ENCODE data around the gene NKAIN1. TPM values are rescaled to one million over a fixed set of nuclear protein-coding genes. Genes with fewer than 3 reads are reported as not detected.

Gene NKAIN1
- polyA plus RNA-seq, 3 donors = not detected

DNA sequence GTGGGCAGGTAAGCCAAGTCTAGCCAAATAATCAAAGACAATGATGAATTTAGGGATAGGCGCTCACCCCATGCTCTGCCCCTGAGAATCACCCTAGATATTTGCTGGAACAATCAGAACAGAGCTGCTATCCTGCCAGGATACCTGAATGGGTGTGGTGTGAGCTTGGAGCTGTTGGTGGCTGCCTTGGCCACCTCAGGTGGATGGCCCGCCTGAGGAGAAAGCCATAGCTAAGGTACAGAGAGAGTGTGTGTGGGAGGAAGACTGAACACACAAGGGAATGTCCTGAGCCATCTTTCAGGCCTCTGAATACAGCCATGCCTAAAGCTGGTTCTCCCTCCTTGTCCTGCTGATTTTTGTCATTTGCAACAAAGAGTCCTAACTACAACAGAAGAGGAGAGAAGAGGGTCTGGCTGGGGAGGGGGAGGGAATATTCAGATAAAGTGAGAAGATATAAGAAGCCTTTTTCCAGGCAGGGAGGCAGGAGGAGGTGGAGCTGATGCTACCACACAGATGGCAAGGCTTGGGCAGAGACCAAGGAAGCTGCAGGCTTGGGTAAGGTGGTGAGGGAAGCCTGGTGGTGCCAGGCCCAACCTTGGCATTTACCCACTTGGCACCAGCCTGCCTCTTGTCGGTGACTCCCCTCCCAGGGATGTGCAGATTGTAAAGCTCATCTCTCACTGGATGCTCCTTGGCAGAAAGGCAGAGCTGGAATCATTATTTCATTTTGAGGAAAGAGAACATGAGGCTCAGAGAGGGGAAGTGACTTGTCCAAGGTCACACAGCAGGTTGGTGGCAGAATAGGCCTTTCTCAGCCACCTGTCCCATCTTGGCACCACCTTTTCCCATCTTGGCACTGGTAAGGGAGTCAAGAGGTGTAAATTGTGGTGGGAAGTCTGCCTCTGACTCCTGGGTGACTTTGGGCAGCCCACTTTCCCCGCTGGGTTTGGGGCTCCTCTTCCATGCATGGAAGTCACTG, 49.7 kb downstream of the NKAIN1 start:
- Histone ChIP-seq H3K36me3 (replicated peaks in 1 of 2; ENCODE audit: control insufficient read depth in 1 of 2, insufficient read depth in 2 of 2, low read length in 2 of 2) (no peaks in the 10 kb centered on the region), H3K9me3 (replicated peaks in 1 of 2; ENCODE audit: control insufficient read depth in 1 of 2, insufficient read depth in 1 of 2, low read length in 2 of 2) (no peaks in the 10 kb centered on the region), H3K9ac (ENCODE audit: insufficient read depth, low read length, poor library complexity, severe bottlenecking) (no peak overlapping the region), H3K27ac (ENCODE audit: low read depth in 1 of 2, low read length in 2 of 2) (no peak overlapping the region), H3K4me3 (replicated peaks in 1 of 3; ENCODE audit: low read depth in 2 of 3, low read length in 3 of 3) (no peak overlapping the region), H4K20me1 (ENCODE audit: insufficient read depth, low read length) (no peaks in the 10 kb centered on the region), H3K27me3 (ENCODE audit: control insufficient read depth in 2 of 2, insufficient read depth in 2 of 2, low read length in 2 of 2) (no peaks in the 10 kb centered on the region), H3K4me1 (ENCODE audit: control insufficient read depth in 1 of 2, insufficient read depth in 2 of 2, low read length in 2 of 2) (no peaks in the 10 kb centered on the region), H3K79me2 (ENCODE audit: insufficient read depth, low read length) (no peaks in the 10 kb centered on the region), H3K4me2 (replicated peaks; ENCODE audit: extremely low read depth, low read length, poor library complexity, severe bottlenecking) (no peak overlapping the region), H2AFZ (ENCODE audit: insufficient read depth, low read depth, low read length, poor library complexity, severe bottlenecking) (no peak overlapping the region)
- Mint-ChIP-seq H3K4me3 (no peak overlapping the region), H3K27me3 (ENCODE audit: low read depth in 3 of 3) (peaks cover 8 to 10% (median 8%) of the 10 kb centered on the region in 3 donors), H3K9me3 (peaks cover 0 to 2% (median 0%) of the 10 kb centered on the region in 7 donors), H3K4me1 (peaks cover 1% of the 10 kb centered on the region), H3K27ac (peak overlapping the region in 1 of 7 donors; percentile 3), H3K36me3 (no peaks in the 10 kb centered on the region)
- 83% methylated on average over 2 of the region's 4 CpGs for WGBS (ENCODE audit: insufficient coverage)
- DNase-seq = no peak
- TF ChIP-seq, protein P1, sequence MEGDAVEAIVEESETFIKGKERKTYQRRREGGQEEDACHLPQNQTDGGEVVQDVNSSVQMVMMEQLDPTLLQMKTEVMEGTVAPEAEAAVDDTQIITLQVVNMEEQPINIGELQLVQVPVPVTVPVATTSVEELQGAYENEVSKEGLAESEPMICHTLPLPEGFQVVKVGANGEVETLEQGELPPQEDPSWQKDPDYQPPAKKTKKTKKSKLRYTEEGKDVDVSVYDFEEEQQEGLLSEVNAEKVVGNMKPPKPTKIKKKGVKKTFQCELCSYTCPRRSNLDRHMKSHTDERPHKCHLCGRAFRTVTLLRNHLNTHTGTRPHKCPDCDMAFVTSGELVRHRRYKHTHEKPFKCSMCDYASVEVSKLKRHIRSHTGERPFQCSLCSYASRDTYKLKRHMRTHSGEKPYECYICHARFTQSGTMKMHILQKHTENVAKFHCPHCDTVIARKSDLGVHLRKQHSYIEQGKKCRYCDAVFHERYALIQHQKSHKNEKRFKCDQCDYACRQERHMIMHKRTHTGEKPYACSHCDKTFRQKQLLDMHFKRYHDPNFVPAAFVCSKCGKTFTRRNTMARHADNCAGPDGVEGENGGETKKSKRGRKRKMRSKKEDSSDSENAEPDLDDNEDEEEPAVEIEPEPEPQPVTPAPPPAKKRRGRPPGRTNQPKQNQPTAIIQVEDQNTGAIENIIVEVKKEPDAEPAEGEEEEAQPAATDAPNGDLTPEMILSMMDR (IDR thresholded peaks at IDR 0.05) = no peak
- intact Hi-C loops (cut with micrococcal nuclease) = loop anchor here (10.0 kb wide), 2 partner anchors 225 to 365 kb away; partner anchors contain the start of gene SERINC2 (in 1 of the 2)

DNA sequence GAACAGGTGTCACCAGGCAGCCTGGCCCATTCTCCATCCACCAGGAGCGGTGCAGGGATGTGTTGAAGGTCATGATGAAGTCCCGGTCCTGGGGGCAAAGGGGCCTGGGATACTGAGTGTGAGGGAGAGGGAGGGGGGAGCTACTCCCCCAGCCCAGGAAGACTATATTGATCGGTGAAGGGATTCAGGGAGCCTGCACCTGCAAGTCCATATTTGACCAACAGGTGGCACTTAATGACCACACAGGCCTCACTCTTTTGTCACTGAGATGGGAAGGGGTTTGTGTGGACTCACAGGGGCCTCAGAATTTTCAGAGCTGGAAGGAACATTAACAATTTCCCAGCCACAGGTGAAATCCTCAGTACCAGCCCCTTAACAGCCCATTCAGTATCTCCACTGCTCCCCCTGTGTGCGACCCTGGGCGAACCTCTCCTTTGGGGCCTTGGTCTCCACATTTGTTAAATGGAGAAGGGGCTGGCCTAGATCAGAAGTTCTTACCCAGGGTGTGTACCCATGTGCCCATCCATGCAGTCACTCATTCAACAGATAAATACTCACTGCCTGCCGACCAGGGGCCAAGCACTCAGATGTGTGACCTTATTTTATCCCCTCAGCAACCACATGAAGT, 55.6 kb downstream of the NKAIN1 start:
- Mint-ChIP-seq H3K9me3 (peaks cover 0 to 3% (median 0%) of the 10 kb centered on the region in 7 donors), H3K27ac (peak overlapping the region in 1 of 7 donors; percentile 68), H3K27me3 (ENCODE audit: low read depth in 3 of 3) (peaks cover 8 to 33% (median 23%) of the 10 kb centered on the region in 3 donors), H3K4me3 (no peak overlapping the region), H3K36me3 (no peaks in the 10 kb centered on the region), H3K4me1 (peaks cover 13% of the 10 kb centered on the region)
- WGBS (ENCODE audit: insufficient coverage) = 17% methylated on average over 2 of the region's 6 CpGs
- H3K4me2 ChIP-seq (replicated peaks; ENCODE audit: extremely low read depth, low read length, poor library complexity, severe bottlenecking) = no peak overlapping the region
- peak in 2 of 3 donors; percentile 29 to 41 for DNase-seq
- no peak overlapping the region for H2AFZ ChIP-seq (ENCODE audit: insufficient read depth, low read depth, low read length, poor library complexity, severe bottlenecking)
- H3K27ac ChIP-seq (ENCODE audit: low read depth in 1 of 2, low read length in 2 of 2) = no peak overlapping the region
- peaks cover 11 to 14% of the 10 kb centered on the region in 2 donors for H3K4me1 ChIP-seq (ENCODE audit: control insufficient read depth in 1 of 2, insufficient read depth in 2 of 2, low read length in 2 of 2)
- H3K27me3 ChIP-seq (ENCODE audit: control insufficient read depth in 2 of 2, insufficient read depth in 2 of 2, low read length in 2 of 2) = peaks cover 0 to 2% of the 10 kb centered on the region in 2 donors
- no peaks in the 10 kb centered on the region for H3K36me3 ChIP-seq (replicated peaks in 1 of 2; ENCODE audit: control insufficient read depth in 1 of 2, insufficient read depth in 2 of 2, low read length in 2 of 2)
- no peaks in the 10 kb centered on the region for H3K9me3 ChIP-seq (replicated peaks in 1 of 2; ENCODE audit: control insufficient read depth in 1 of 2, insufficient read depth in 1 of 2, low read length in 2 of 2)
- no peak overlapping the region for H3K4me3 ChIP-seq (replicated peaks in 1 of 3; ENCODE audit: low read depth in 2 of 3, low read length in 3 of 3)
- no peak overlapping the region for H3K9ac ChIP-seq (ENCODE audit: insufficient read depth, low read length, poor library complexity, severe bottlenecking)
- intact Hi-C loops (cut with micrococcal nuclease) = loop anchor here (10.0 kb wide), 2 partner anchors 231 to 371 kb away; partner anchors contain the start of gene SERINC2 (in 1 of the 2)
- TF ChIP-seq, protein P1 (IDR thresholded peaks at IDR 0.05) = peak; percentile 89
- no peaks in the 10 kb centered on the region for H4K20me1 ChIP-seq (ENCODE audit: insufficient read depth, low read length)
- no peaks in the 10 kb centered on the region for H3K79me2 ChIP-seq (ENCODE audit: insufficient read depth, low read length)

Data from CD14-positive monocyte (primary cell).